NCI-H510A (cell line): Measurements from ENCODE around the gene GTF3C1.
"Not testable (repeated sequence)": the region's sequence is repeated elsewhere in the genome, so short reads cannot be mapped to it uniquely, and the experiment has no call there.

ENCODE experiments used
- DNase-seq: peaks from one replicate; lab custom pipeline; 2025; lab: John Stamatoyannopoulos, UW

Gene GTF3C1

DNA sequence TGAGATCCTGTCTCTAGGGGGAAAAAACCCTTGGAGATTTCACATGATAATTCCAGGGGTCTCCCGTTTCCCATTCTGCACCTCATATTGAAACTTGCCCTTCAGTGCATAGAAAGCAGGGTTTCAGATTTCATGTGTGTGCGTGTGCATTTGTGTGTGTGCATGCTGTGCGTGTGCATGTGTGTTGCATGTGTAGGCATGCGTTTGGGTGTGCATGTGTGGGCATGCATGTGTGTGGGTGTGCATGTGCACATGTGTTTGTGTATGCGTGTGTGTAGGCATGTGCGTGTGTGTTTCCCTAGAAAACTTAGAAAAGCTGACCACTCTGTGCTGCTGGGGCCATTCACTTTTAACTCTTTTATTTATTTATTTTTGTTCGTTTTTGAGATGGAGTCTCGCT, 107.7 kb downstream of the GTF3C1 start:
- DNase-seq, result no peak

GRCh38 chr16:27441276-27441675, 108.4 kb downstream of the GTF3C1 start:
- DNase-seq, result no peak

- no peak for DNase-seq
Measured at GRCh38 chr16:27439271-27440018, 110.3 kb downstream of the GTF3C1 start.

GRCh38 chr16:27437946-27438345, 111.8 kb downstream of the GTF3C1 start:
- DNase-seq, result no peak

GRCh38 chr16:27436921-27437650, 112.6 kb downstream of the GTF3C1 start:
- DNase-seq, result no peak

- DNase-seq, result no peak
Measured at GRCh38 chr16:27436065-27436464, 113.6 kb downstream of the GTF3C1 start.

DNA sequence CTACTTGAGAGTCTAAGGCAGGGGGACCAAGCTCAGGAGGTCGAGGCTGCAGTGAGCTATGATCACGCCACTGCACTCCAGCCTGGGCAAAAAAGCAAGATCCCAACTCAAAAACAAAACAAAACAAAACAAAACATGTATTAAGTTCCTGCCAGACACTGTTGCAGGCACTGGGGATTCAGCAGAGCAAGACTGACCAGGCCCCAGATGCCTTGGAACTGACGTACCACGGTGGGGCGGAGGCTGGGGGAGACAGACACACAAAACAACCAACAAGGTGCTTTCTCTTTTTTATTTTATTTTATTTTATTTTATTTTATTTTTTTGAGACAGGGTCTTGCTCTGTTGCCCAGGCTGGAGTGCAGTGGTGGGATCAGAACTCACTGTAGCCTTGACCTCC, 114.6 kb downstream of the GTF3C1 start:
- DNase-seq, result not testable (repeated sequence)

DNA sequence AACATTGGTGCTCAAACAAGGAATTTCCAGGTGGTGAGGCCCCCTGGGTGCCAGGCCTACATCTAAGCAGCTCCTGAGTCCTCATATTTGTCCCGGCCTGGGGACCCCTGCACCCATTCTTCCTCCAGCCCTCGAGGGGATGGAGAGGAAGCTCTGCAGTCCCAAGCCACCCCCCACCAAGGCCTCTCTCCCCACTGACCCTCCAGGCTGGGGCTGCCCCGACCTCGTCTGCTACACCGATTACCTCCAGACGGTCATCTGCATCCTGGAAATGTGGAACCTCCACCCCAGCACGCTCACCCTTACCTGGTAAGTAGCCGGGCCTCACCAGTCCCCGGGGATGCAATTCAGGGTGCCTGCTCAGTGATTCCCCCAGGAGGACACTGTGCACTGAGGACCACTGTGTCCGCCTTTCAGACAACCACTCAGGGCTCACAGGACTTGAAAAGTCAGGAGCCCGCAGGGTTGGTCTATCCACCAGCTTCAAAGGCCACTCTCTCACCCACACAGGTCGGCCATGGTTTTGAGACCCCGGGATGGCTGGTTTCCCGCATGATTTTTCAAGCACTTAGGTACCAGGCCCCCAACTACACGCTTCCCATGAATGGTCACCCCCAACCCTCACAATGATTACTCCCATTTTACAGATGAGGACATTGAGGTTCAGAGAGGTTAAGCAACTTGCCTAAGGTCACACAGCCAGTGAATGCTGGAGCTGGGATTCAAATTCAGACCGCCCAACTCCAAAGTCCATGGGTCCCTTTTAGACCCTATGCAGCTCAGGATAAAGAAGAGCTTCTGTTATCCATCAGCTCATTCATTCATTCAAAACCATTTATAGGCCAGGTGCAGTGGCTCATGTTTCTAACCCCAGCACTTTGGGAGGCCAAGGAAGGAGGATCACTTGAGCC, 115.3 kb downstream of the GTF3C1 start:
- DNase-seq, result no peak

DNA sequence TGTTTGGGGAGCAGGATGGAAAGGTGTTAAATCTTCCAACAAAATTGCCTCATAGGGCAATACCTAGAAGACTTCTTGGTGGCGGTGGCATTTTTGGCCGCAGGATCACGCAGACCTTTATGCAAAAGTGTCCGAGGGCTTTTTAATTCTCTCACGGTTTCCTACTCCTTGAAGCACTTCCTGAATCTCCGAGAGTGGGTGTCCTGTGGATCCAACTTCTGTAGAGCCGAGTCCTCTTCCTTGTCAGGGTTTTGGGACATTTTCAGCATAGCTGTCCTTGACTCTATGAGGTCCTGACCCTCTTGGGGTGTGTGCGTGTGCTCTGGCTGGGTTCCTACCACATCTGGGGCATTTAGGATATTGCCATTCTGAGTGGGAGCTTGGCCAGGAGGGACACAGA, 116.1 kb downstream of the GTF3C1 start:
- no peak for DNase-seq

DNA sequence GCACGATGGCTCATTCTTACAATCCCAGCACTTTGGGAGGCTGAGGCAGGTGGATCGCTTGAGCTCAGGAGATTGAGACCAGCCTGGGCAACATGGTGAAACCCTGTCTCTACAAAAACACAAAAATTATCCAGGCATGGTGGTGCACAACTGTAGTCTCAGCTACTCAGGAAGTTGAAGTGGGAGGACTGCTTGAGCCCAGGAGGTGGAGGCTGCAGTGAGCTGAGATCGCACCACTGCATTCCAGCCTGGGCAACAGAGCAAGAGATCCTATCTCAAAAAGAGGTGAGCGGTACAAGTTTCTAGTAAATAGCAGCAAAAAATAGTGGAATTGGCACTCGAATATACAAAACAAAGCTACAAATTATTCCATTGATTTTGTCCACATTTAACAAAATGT, 116.5 kb downstream of the GTF3C1 start:
- DNase-seq, result not testable (repeated sequence)

- DNase-seq, result no peak
Measured at GRCh38 chr16:27432558-27432957, 117.2 kb downstream of the GTF3C1 start.

DNA sequence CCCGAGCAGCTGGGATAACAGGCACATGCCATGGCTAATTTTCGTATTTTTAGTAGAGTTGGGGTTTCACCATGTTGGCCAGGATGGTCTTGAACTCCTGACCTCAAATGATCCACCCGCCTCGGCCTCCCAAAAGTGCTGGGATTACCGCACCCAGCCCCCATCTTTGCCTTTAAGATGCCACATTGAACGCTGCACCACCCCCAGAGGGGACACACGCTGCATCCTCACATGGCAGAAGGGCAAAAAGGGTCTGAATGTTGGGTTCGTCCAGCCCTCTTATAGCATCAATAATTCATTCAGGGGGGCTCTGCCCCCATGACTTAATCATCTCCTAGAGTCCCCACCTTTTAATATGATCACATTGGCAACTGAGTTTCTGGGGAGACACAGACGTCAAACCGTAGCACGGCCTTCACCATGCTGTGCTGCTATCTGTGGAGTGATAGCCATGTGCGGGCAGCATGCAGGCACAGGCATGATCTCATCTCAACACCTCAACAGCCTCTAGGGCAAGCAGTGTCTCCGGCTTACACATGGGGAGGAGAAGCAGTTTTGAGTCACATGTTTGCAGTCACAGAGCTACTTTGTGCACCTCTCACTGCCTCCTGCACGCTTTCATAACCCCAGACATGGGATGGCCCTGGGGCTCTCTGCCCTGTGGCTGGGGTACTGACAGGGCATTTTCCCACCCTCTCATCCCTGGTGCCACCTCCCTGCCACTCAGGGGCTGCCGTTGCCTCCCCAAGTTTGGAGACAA, 117.8 kb downstream of the GTF3C1 start:
- DNase-seq, result no peak

DNA sequence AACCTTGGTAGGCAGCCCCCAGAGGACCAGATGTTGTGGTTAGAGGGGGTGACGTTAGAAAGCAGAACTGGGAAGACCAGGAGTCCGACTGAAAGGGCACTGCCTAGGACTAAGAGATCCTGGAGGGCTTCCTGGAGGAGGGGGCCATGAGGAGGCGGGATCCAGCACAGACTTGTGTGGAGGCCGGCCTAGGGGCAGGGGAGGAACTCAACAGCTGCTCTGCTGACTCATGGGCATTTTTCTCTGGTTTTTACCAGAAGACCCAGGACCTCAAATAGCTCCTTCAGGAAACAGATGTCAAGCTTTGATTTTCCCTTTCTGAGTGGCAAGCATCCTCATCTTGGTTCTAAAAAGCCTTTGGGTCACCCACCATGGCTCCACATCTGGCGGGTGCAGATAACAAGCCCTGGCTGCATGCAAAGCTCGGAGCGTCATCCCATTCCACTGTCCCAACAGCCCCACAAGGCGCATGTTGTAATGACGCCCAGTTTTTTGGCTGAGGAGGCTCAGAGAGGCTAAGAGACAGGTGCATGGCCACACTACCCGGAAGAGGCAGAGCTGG, 118.7 kb downstream of the GTF3C1 start:
- no peak for DNase-seq

- DNase-seq, result no peak
Measured at GRCh38 chr16:27430512-27430911, 119.2 kb downstream of the GTF3C1 start.

DNA sequence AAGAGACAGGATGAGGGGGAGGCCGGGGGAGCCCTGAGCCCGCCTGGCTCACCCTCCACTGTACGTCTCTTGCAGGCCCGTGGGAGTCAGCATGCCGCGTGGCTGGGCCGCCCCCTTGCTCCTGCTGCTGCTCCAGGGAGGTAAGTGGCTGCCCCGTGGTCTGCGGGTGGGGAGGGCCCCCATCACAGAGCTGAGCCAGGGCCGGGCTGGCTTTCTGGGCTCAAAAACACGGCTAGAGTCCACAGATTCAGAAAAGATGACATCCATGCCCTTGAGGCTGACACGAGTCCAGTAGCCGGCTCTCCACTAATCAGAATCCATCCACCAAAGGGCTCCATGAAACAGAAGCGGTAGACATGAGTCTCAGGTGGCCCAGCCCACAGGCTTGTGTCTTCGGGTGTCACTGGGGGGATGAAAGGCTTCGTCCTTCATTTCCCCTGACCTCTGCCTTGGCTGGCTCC, 119.7 kb downstream of the GTF3C1 start:
- no peak for DNase-seq

DNA sequence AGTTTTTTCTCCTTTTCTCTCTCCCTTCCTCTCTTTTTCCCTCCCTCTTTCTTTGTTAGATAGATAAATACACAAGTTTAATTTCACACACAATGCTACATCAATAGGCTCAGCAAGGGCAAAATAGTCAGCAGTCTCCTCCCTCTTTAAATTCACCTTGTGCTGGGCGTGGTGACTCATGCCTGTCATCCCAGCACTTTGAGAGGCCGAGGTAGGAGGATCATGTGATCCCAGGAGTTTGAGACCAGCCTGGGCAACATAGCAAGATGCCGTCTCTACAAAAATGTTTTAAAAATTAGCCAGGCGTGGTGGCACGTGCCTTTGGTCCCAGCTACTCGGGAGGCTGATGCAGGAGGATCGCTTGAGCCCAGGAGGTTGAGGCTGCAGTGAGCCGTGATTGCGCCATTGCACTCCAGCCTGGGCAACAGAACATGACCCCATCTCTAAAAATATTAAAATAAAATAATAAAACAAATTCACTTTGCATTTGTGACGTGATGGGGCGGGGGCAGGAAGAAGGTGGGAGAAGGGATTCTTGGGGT, 120.3 kb downstream of the GTF3C1 start:
- no peak for DNase-seq

- no peak for DNase-seq
Measured at GRCh38 chr16:27428026-27428785, 121.5 kb downstream of the GTF3C1 start.

GRCh38 chr16:27427538-27427937, 122.2 kb downstream of the GTF3C1 start:
- no peak for DNase-seq

GRCh38 chr16:27426423-27427408, 123.0 kb downstream of the GTF3C1 start:
- peak; percentile 50 for DNase-seq
